Fibroblast of pulmonary artery (primary cell): ENCODE results near the gene CACNA1S.
A peak's percentile ranks its signal among the peaks of the same experiment; 100 is the strongest.

ENCODE experiments used
- DNase-seq: peaks from one replicate; pipeline ENCODE4 v3.0.0-alpha.2; 2010; ENCODE audit warnings: low read depth
- H3K4me3 ChIP-seq: replicated peaks from 2 replicates; pipeline ENCODE4 v1.5.1; 2011; ENCODE audit warnings: low read depth, mild to moderate bottlenecking, control low read depth, low read length, moderate library complexity
- TF ChIP-seq, protein P1 (sequence below): IDR thresholded peaks from 2 replicates; pipeline ENCODE4 v1.5.1; 2011; ENCODE audit warnings: mild to moderate bottlenecking, control low read depth, low read length, inconsistent platforms; ENCODE audit errors: missing control alignments

Gene CACNA1S

DNA sequence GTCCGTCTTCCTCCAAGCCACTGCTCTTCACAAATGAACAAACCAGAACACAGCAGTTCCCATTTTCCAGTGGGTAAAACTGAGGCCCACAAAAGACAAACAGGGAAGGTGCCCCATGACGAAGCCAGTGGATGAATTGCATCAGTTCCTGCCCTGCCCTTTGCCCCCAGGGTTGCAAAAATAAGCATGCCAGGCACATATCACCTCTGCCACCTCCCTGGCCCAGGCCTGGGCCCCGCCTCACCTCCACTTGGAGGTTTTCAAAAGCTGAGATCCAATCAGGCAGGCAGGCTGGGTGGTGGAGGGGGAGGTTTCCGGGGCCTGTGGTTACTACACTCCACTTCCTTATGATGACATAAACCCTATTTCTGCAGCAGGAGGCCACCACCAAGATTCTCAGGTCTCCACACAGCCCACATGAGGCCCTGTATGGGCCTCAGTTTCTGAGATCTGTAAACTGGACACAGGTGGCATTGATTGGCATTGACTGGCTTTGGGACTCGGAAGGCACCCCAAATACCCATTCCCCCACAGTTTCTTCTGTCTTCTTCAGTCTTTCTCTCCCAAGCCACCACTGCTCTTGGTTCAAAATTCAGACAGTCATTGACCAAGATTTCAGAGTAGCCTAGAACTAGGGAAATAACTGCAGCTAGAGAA, 92.8 kb downstream of the CACNA1S start:
- no peak overlapping the region for H3K4me3 ChIP-seq
- TF ChIP-seq, protein P1, sequence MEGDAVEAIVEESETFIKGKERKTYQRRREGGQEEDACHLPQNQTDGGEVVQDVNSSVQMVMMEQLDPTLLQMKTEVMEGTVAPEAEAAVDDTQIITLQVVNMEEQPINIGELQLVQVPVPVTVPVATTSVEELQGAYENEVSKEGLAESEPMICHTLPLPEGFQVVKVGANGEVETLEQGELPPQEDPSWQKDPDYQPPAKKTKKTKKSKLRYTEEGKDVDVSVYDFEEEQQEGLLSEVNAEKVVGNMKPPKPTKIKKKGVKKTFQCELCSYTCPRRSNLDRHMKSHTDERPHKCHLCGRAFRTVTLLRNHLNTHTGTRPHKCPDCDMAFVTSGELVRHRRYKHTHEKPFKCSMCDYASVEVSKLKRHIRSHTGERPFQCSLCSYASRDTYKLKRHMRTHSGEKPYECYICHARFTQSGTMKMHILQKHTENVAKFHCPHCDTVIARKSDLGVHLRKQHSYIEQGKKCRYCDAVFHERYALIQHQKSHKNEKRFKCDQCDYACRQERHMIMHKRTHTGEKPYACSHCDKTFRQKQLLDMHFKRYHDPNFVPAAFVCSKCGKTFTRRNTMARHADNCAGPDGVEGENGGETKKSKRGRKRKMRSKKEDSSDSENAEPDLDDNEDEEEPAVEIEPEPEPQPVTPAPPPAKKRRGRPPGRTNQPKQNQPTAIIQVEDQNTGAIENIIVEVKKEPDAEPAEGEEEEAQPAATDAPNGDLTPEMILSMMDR, result no peak
- DNase-seq, result peak; percentile 77

DNA sequence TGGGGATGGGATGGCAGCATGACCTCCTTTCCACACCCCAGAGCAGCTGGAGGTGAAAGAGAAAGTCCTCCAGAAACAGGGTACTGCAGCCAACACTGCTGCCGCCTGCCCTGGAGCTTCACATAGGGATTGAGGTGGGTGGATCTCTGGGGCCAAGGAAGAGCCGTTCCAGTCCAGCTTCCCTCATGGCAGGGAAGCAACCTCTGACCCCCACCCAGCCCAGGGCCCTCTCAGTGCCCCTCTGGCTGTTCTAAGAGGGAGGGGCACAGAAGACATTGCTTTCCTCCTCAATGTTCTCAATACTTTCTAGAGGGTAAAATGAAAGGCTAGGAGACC, 94.4 kb downstream of the CACNA1S start:
- no peak for DNase-seq
- H3K4me3 ChIP-seq, result no peak overlapping the region
- TF ChIP-seq, protein P1, result no peak

DNA sequence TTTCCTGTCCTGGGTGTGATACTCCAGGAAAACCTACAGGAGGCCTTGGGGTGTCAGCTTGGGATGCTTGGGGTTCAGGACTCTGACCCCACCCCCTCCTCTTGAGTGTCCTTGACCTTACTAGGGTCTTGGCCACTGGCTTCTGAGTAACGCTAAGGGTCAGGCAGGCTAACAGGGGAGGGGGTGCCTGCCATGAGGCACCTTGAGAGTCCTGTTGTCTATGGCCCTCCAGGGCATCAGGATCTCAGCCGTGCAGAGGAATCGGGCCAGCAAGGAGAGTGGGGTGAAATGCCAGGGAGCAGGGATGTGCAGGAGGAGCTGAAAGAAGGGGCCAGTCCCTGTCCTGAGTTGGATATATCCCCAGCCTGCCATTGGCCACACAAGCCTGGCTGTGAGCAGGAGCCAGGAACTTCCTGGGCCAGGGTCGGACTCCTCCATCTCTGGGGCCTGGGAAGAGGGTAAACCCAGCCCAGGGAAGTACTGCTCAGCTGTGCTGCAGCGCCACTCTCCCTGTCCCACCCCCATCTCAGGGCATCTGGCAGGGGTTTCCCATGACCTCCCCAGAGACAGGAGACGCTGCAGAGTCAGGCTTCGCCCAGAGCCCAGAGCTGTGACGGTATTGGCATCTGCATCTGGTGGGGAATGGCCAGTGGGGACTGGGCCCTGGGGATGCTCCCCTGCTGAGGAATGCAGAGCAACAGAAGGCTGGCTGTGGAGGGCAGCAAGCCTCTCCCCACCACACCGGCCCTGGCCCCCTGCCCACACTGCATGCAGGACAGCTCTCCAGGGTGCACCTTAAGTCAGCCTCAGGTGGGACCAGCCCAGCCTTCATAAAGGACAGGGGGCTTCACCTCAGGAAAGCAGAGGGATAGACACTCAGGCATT, 95.0 kb downstream of the CACNA1S start:
- H3K4me3 ChIP-seq, result no peak overlapping the region
- no peak for DNase-seq
- TF ChIP-seq, protein P1, result no peak

DNA sequence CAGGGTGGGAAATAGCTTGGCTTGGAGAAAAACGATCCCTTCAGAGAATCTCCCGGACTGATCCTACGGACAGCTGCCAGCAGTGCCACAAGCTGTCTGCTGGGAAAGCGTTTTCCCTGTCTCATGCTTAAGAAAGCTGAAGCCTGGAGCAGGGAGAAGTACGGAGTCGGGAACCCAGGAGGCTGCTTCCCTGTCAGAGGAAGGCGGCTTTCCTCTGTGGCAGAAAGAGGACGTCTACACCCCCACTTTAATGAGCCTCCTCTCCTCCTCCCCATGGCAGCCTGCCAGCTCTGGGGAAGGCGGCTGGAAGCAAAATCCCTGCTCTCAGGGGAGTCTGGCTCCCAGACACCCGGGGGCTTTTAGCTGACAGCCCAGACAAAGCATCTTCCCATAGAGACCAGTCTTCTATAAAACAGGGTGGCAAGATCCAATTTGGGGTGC, 96.0 kb downstream of the CACNA1S start:
- H3K4me3 ChIP-seq, result no peak overlapping the region
- DNase-seq, result peak; percentile 38
- TF ChIP-seq, protein P1, result no peak

DNA sequence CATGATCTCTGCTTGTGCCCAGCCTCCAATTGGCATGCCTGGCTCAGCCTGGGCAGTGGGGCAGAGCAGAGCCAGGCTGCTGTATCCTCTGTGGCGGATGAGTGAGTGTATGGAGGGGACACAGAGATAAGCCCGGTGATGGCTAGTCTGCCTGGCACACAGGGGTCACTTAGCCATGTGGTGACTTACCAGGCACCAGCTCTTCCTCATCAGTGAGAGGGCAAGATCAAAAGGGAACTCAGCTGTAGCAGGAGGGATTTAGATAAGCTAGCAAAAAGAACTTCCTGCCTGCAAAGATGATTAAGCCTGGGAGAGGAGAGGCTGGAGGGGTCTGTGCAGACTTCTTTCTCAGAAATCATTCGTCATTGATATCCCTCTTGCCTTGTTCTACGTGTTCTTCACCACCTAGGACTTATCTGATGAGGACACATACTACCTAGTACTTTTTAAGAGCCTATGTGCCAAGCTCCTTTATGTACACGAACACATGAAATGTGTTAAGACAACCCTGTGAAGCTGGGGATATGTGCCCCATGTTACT, 96.6 kb downstream of the CACNA1S start:
- TF ChIP-seq, protein P1, result no peak
- H3K4me3 ChIP-seq, result no peak overlapping the region
- DNase-seq, result no peak

DNA sequence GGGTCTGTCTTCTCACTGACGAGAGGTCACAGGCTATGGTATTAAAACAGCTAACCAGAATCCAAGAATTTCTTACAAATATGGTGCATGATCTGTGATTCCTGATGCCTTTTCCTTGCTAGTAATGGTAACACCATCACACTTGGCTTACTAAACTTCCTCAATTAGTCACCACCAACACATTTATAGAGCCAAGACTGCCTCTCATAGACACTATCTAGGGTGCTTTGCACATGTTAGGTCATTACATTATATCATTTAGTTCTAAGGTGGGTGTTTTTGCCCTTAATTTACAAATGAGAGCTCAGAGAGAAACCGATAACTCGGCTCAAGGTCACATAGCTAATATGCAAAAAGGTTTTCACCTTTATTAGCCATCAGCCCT, 97.4 kb downstream of the CACNA1S start:
- H3K4me3 ChIP-seq, result no peak overlapping the region
- DNase-seq, result no peak
- TF ChIP-seq, protein P1, result no peak
